SK-N-SH (cell line): Measurements from ENCODE around the gene CX3CR1. TPM values are rescaled to one million over a fixed set of nuclear protein-coding genes. Genes with fewer than 3 reads are reported as not detected.

Experiments
- CTCF ChIA-PET: fragments of 300-600, 350-600 bp; formaldehyde crosslinking; extraction: SDS; loops from one replicate; lab custom pipeline; 2021; lab: Yijun Ruan, JAX
- POLR2A ChIA-PET: fragments of 350-600 bp; sonication (Branson Sonifier 250); formaldehyde crosslinking; extraction: SDS; loops from one replicate; lab custom pipeline; 2020; ENCODE audit warnings: antibody characterized with exemption, inconsistent platforms; lab: Yijun Ruan, JAX
- DNase-seq: peaks from one replicate; pipeline ENCODE4 v3.0.0; 2012
- H2AFZ ChIP-seq: fragments of 200-600 bp; sonication (generic); 2 replicates; pipeline ENCODE4 v1.8.1; 2016; ENCODE audit warnings: antibody characterized with exemption, mild to moderate bottlenecking, low read depth
- H3F3A ChIP-seq: fragments of 200-600 bp; sonication (generic); replicated peaks from 2 replicates; pipeline ENCODE3; 2016; ENCODE audit warnings: antibody characterized with exemption, mild to moderate bottlenecking; ENCODE audit not compliant: insufficient read depth
- H3K27ac ChIP-seq, 2 experiments: fragments of 200-500 bp in 1 of 2; fragments of 200-600 bp in 1 of 2; sonication (Bioruptor generic) in 1 of 2; sonication (generic), shearing (Covaris generic) in 1 of 2; 2 replicates each; pipeline versions ENCODE4 v1.5.1 to v1.6.1; 2014 to 2016; ENCODE audit warnings: low read depth in 2 of 2, inconsistent platforms in 1 of 2, low read length in 1 of 2, mild to moderate bottlenecking in 1 of 2, mixed read lengths in 1 of 2
- H3K27me3 ChIP-seq: fragments of 200-600 bp; sonication (generic), shearing (Covaris generic); 2 replicates; pipeline ENCODE4 v1.6.1; 2016; ENCODE audit warnings: mixed run types; ENCODE audit not compliant: insufficient read depth
- H3K36me3 ChIP-seq, 2 experiments: fragments of 200-500 bp in 1 of 2; fragments of 200-600 bp in 1 of 2; sonication (Bioruptor generic) in 1 of 2; sonication (generic) in 1 of 2; replicated peaks in 1 of 2; 2 replicates each; pipeline versions ENCODE3 to v1.5.1; 2014 to 2016; ENCODE audit warnings: low read length in 1 of 2, mild to moderate bottlenecking in 1 of 2; ENCODE audit not compliant: insufficient read depth in 2 of 2, control insufficient read depth in 1 of 2
- H3K4me1 ChIP-seq, 2 experiments: fragments of 200-500 bp in 1 of 2; fragments of 200-600 bp in 1 of 2; sonication (Bioruptor generic) in 1 of 2; sonication (generic), shearing (Covaris generic) in 1 of 2; 2 replicates each; pipeline versions ENCODE4 v1.5.1 to v1.6.1; 2014 to 2016; ENCODE audit warnings: low read depth in 1 of 2, low read length in 1 of 2, mixed run types in 1 of 2; ENCODE audit not compliant: insufficient read depth in 2 of 2, control insufficient read depth in 1 of 2
- H3K4me2 ChIP-seq: fragments of 200-600 bp; sonication (generic), shearing (Covaris generic); 2 replicates; pipeline ENCODE4 v1.6.1; 2017; ENCODE audit warnings: mixed run types
- H3K4me3 ChIP-seq, 2 experiments: fragments of 200-500 bp in 1 of 2; fragments of 200-600 bp in 1 of 2; sonication (Bioruptor generic) in 1 of 2; sonication (generic), shearing (Covaris generic) in 1 of 2; 2 replicates each; pipeline versions ENCODE4 v1.5.1 to v1.8.1; 2014 to 2016; ENCODE audit warnings: low read depth in 2 of 2, inconsistent platforms in 1 of 2, low read length in 1 of 2, mild to moderate bottlenecking in 1 of 2, mixed read lengths in 1 of 2, moderate library complexity in 1 of 2
- H3K79me2 ChIP-seq: fragments of 200-600 bp; sonication (generic); 2 replicates; pipeline ENCODE4 v1.8.1; 2017; ENCODE audit warnings: mild to moderate bottlenecking; ENCODE audit not compliant: insufficient read depth
- H3K9ac ChIP-seq: fragments of 200-600 bp; sonication (generic); 2 replicates; pipeline ENCODE4 v1.6.1; 2017; ENCODE audit warnings: mixed run types
- H3K9me2 ChIP-seq: fragments of 200-600 bp; sonication (generic); 2 replicates; pipeline ENCODE4 v1.6.1; 2017; ENCODE audit warnings: mixed run types
- H3K9me3 ChIP-seq: fragments of 200-600 bp; sonication (generic); 2 replicates; pipeline ENCODE4 v1.6.1; 2017; ENCODE audit warnings: mixed run types, mild to moderate bottlenecking, moderate library complexity
- H4K20me1 ChIP-seq: fragments of 200-600 bp; sonication (generic); 2 replicates; pipeline ENCODE4 v1.6.1; 2017; ENCODE audit warnings: mild to moderate bottlenecking, mixed run types; ENCODE audit not compliant: insufficient read depth
- CHD2 ChIP-seq: fragments of 150-350 bp; IDR thresholded peaks from 2 replicates; pipeline ENCODE4 v1.6.1; 2018; ENCODE audit warnings: low read length; ENCODE audit not compliant: partially characterized antibody
- CTCF ChIP-seq: fragments of 200-600 bp; sonication (generic); IDR thresholded peaks from 2 replicates; pipeline ENCODE4 v1.6.1; 2017; ENCODE audit warnings: antibody characterized with exemption, mild to moderate bottlenecking, moderate library complexity
- FOXJ3 ChIP-seq: sonication (generic); formaldehyde crosslinking; IDR thresholded peaks from 2 replicates; pipeline ENCODE4 v1.5.1; 2020; ENCODE audit warnings: mild to moderate bottlenecking, missing genetic modification reagents
- GATA2 ChIP-seq: sonication (generic); formaldehyde crosslinking; IDR thresholded peaks from 2 replicates; pipeline ENCODE4 v1.5.0; 2020; ENCODE audit warnings: mild to moderate bottlenecking, missing genetic modification reagents
- IRF3 ChIP-seq: fragments of 150-350 bp; IDR thresholded peaks from 2 replicates; pipeline ENCODE4 v1.6.1; 2016; ENCODE audit warnings: mild to moderate bottlenecking, low read depth, low read length
- MAX ChIP-seq: IDR thresholded peaks from 2 replicates; pipeline ENCODE4 v1.4.0; 2012; ENCODE audit warnings: low read depth
- MXI1 ChIP-seq: IDR thresholded peaks from 2 replicates; pipeline ENCODE4 v1.6.1; 2012; ENCODE audit warnings: mild to moderate bottlenecking, low read depth, low read length, improper control_type of control experiment
- NFIC ChIP-seq: IDR thresholded peaks from 2 replicates; pipeline ENCODE4 v1.4.0; 2012; ENCODE audit warnings: borderline replicate concordance
- NRF1 ChIP-seq: IDR thresholded peaks from 2 replicates; pipeline ENCODE4 v1.6.1; 2012; ENCODE audit warnings: low read depth, mild to moderate bottlenecking, low read length
- PBX3 ChIP-seq: IDR thresholded peaks from 2 replicates; pipeline ENCODE4; 2012
- RXRA ChIP-seq: IDR thresholded peaks from 2 replicates; pipeline ENCODE4 v1.4.0; 2012; ENCODE audit warnings: low read depth, mild to moderate bottlenecking, borderline replicate concordance
- WGBS: methylation state at CpG from one replicate; pipeline ENCODE4 v1.1.6; 2017; ENCODE audit warnings: low lambda C conversion rate; 5-methylcytosine and 5-hydroxymethylcytosine counted together
- polyA plus RNA-seq, 3 experiments: library from polyadenylated mRNA; depleted of rRNA; stranded (reverse); fragments of >200 nt; gene quantifications; 2 replicates each; pipeline ENCODE4 v1.2.3, GENCODE V29; 2012
- TF ChIP-seq, protein P1 (sequence below): fragments of 150-350 bp; IDR thresholded peaks from 2 replicates; pipeline ENCODE4 v1.6.1; 2017; ENCODE audit warnings: antibody characterized with exemption, low read length, low read depth, borderline replicate concordance

Gene CX3CR1
- polyA plus RNA-seq, 1 of the 3 experiments (the other 2 are of a cell fraction) = not detected

DNA sequence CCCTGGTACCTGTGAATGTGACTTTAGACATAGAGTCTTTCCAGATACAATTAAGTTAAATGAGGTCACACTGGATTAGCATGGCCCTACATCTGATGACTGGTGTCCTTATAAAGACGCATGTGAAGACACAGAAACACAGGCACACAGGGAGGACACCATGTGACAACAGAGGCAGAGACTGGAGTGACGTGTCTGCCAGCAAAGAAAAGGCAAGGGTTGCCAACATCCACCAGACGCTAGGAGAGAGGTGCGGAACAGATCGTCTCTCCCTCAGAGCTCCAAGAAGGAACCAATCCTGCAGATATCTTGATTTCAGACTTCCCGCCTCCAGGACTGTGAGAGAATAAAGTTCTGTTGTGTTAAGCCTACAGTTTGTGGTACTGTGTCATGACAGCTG, 42.8 kb downstream of the CX3CR1 start:
- H3K9me3 ChIP-seq = no peaks in the 10 kb centered on the region
- TF ChIP-seq NFIC (no peak), FOXJ3 (CRISPR knock-in tag) (no peak), NRF1 (no peak), PBX3 (no peak), CHD2 (no peak), IRF3 (no peak), MXI1 (no peak), MAX (no peak), GATA2 (no peak)
- TF ChIP-seq, protein P1, sequence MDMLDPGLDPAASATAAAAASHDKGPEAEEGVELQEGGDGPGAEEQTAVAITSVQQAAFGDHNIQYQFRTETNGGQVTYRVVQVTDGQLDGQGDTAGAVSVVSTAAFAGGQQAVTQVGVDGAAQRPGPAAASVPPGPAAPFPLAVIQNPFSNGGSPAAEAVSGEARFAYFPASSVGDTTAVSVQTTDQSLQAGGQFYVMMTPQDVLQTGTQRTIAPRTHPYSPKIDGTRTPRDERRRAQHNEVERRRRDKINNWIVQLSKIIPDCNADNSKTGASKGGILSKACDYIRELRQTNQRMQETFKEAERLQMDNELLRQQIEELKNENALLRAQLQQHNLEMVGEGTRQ = no peak
- no peak overlapping the region for H3K27ac ChIP-seq
- H3K9ac ChIP-seq = no peak overlapping the region
- CTCF ChIA-PET = no interaction called here
- H3K9me2 ChIP-seq = no peaks in the 10 kb centered on the region
- H3K4me3 ChIP-seq = no peak overlapping the region
- POLR2A ChIA-PET = no interaction called here
- H3F3A ChIP-seq = no peaks in the 10 kb centered on the region
- H4K20me1 ChIP-seq = no peaks in the 10 kb centered on the region
- no peak for DNase-seq
- no peaks in the 10 kb centered on the region for H3K79me2 ChIP-seq
- 39% methylated on average over 6 of the region's 6 CpGs for WGBS
- no peaks in the 10 kb centered on the region for H3K4me1 ChIP-seq
- H3K36me3 ChIP-seq = no peaks in the 10 kb centered on the region
- H3K27me3 ChIP-seq = peaks cover 25% of the 10 kb centered on the region; the same call in 1 of the 2 replicates
- no peak overlapping the region for H3K4me2 ChIP-seq
- no peak overlapping the region for H2AFZ ChIP-seq

DNA sequence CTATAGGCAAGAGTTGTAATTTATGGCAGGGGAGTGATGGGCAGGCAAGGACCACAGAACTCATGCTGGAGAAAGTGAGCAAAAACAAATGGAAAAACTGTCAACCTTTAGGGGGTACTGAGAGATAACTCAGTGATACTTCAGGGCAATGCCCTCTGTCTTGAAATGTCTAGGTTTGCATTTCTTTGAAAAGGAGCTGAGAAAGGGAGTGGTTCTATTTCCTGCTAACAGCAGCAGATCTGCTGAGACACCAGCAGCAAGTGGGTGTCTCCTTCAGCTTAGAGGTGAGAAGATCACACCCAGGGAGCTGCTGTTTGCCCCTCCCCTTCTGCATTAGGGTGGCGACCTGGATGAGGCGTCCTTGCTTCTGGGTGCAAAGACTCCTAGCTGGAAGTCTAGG, 45.2 kb downstream of the CX3CR1 start:
- no peaks in the 10 kb centered on the region for H3K9me2 ChIP-seq
- no peak overlapping the region for H2AFZ ChIP-seq
- H3K4me1 ChIP-seq = no peaks in the 10 kb centered on the region
- DNase-seq = no peak
- no peaks in the 10 kb centered on the region for H3F3A ChIP-seq
- 30% methylated on average over 2 of the region's 2 CpGs for WGBS
- H3K9ac ChIP-seq = no peak overlapping the region
- ChIA-PET CTCF (interaction anchor here (0.8 to 3.0 kb wide), 3 partner anchors 16 to 57 kb away, joined by 3 to 11 read pairs (median 3); no protein-coding TSS in a partner anchor), POLR2A (no interaction called here)
- H3K9me3 ChIP-seq = no peaks in the 10 kb centered on the region
- no peak overlapping the region for H3K27ac ChIP-seq
- H3K79me2 ChIP-seq = no peaks in the 10 kb centered on the region
- H3K36me3 ChIP-seq = no peaks in the 10 kb centered on the region
- H3K4me2 ChIP-seq = no peak overlapping the region
- H3K4me3 ChIP-seq = no peak overlapping the region
- H3K27me3 ChIP-seq = peaks cover 30% of the 10 kb centered on the region; the same call in 1 of the 2 replicates
- TF ChIP-seq RXRA = no peak
- no peak for TF ChIP-seq CTCF
- H4K20me1 ChIP-seq = no peaks in the 10 kb centered on the region
